Stimulated activated CD8-positive, alpha-beta memory T cell treated with anti-CD3 and anti-CD28 coated beads, Interleukin-7, amount 100 ng/mL, for 24 hours (primary cell): ENCODE measurements around the gene CFAP61.
"Not testable (repeated sequence)": the region's sequence is repeated elsewhere in the genome, so short reads cannot be mapped to it uniquely, and the experiment has no call there.

Source experiments
- DNase-seq: peaks from one replicate; pipeline ENCODE4 v3.0.0-alpha.2; 2020; ENCODE audit warnings: low read depth

CFAP61 gene

GRCh38 chr20:20089018-20089417 lies 36.7 kb downstream of the CFAP61 start:
- no peak for DNase-seq

- DNase-seq = no peak
Observed at GRCh38 chr20:20089939-20090338, 37.6 kb downstream of the CFAP61 start.

GRCh38 chr20:20092827-20093226 lies 40.5 kb downstream of the CFAP61 start:
- no peak for DNase-seq

- DNase-seq = no peak
Observed at GRCh38 chr20:20094410-20094809, 42.1 kb downstream of the CFAP61 start.

GRCh38 chr20:20095114-20095872 lies 43.0 kb downstream of the CFAP61 start:
- DNase-seq = no peak

- no peak for DNase-seq
Observed at GRCh38 chr20:20096421-20096820, 44.1 kb downstream of the CFAP61 start.

- DNase-seq = no peak
Observed at GRCh38 chr20:20100881-20101280, 48.5 kb downstream of the CFAP61 start.

GRCh38 chr20:20102163-20102562 lies 49.8 kb downstream of the CFAP61 start:
- no peak for DNase-seq

- DNase-seq = no peak
Observed at GRCh38 chr20:20102716-20103258, 50.5 kb downstream of the CFAP61 start.

- DNase-seq = no peak
Observed at GRCh38 chr20:20103486-20103885, 51.2 kb downstream of the CFAP61 start.

GRCh38 chr20:20123187-20123586 lies 70.9 kb downstream of the CFAP61 start:
- DNase-seq = not testable (repeated sequence)

GRCh38 chr20:20130399-20130798 lies 78.1 kb downstream of the CFAP61 start:
- DNase-seq = no peak

GRCh38 chr20:20134941-20135575 lies 82.7 kb downstream of the CFAP61 start:
- DNase-seq = no peak

GRCh38 chr20:20136313-20136712 lies 84.0 kb downstream of the CFAP61 start:
- DNase-seq = no peak

GRCh38 chr20:20137851-20138250 lies 85.5 kb downstream of the CFAP61 start:
- no peak for DNase-seq

- no peak for DNase-seq
Observed at GRCh38 chr20:20138301-20139064, 86.2 kb downstream of the CFAP61 start.

- no peak for DNase-seq
Observed at GRCh38 chr20:20139403-20139802, 87.1 kb downstream of the CFAP61 start.

GRCh38 chr20:20143165-20143564 lies 90.8 kb downstream of the CFAP61 start:
- no peak for DNase-seq

GRCh38 chr20:20143646-20144045 lies 91.3 kb downstream of the CFAP61 start:
- DNase-seq = no peak

GRCh38 chr20:20148779-20149178 lies 96.4 kb downstream of the CFAP61 start:
- no peak for DNase-seq

GRCh38 chr20:20150241-20150640 lies 97.9 kb downstream of the CFAP61 start:
- no peak for DNase-seq

GRCh38 chr20:20160520-20160919 lies 108.2 kb downstream of the CFAP61 start:
- no peak for DNase-seq

- DNase-seq = no peak
Observed at GRCh38 chr20:20161611-20162010, 109.3 kb downstream of the CFAP61 start.
